Caki2 (cell line): Measurements from ENCODE around the gene PPCDC. TPM values are rescaled to one million over a fixed set of nuclear protein-coding genes. Genes with fewer than 3 reads are reported as not detected.

Experiments used
- DNase-seq: peaks from one replicate; pipeline ENCODE4 v3.0.0-alpha.2; 2015; ENCODE audit warnings: low read depth
- in situ Hi-C: cut with HindIII; loops from 2 replicates; pipeline ENCODE4 v1.10.0; 2016; ENCODE audit warnings: low sequenced_read_pairs, low pct_unique_long_range_greater_than_20kb, mixed read lengths
- total RNA-seq: library from RNA; depleted of rRNA; stranded (reverse); fragments of >200 nt; shearing (Covaris generic); gene quantifications from 2 replicates; pipeline ENCODE4 v1.2.3, GENCODE V29; 2014; ENCODE audit warnings: low replicate concordance

PPCDC gene
- total RNA-seq, 1 experiment from 2014 or later: 38.3 TPM

- DNase-seq: peak; percentile 40
- in situ Hi-C loops: no loop called here
Observed at GRCh38 chr15:75036212-75036616, 12.8 kb downstream of the PPCDC start.

GRCh38 chr15:75037685-75038084 is 14.3 kb downstream of the PPCDC start:
- DNase-seq: no peak
- in situ Hi-C loops: no loop called here

GRCh38 chr15:75038231-75038630 is 14.8 kb downstream of the PPCDC start:
- in situ Hi-C loops: no loop called here
- DNase-seq: no peak

GRCh38 chr15:75042730-75043508 is 19.5 kb downstream of the PPCDC start:
- peak; percentile 97 for DNase-seq
- in situ Hi-C loops: no loop called here

GRCh38 chr15:75043509-75044257 is 20.3 kb downstream of the PPCDC start:
- in situ Hi-C loops: no loop called here

GRCh38 chr15:75044258-75044878 is 21.0 kb downstream of the PPCDC start:
- in situ Hi-C loops: no loop called here
- DNase-seq: no peak

More at GRCh38 chr15:75043509-75044257, 20.3 kb downstream of the PPCDC start:
- DNase-seq: peak; percentile 97

- in situ Hi-C loops: no loop called here
- DNase-seq: no peak
Observed at GRCh38 chr15:75045332-75046015, 22.1 kb downstream of the PPCDC start.

GRCh38 chr15:75048394-75048793 is 25.0 kb downstream of the PPCDC start:
- in situ Hi-C loops: no loop called here
- no peak for DNase-seq

- DNase-seq: no peak
- in situ Hi-C loops: no loop called here
Observed at GRCh38 chr15:75049392-75049791, 26.0 kb downstream of the PPCDC start.

GRCh38 chr15:75050283-75050682 is 26.9 kb downstream of the PPCDC start:
- no peak for DNase-seq
- in situ Hi-C loops: no loop called here

- in situ Hi-C loops: no loop called here
- no peak for DNase-seq
Observed at GRCh38 chr15:75051191-75051608, 27.8 kb downstream of the PPCDC start.

- in situ Hi-C loops: no loop called here
- DNase-seq: no peak
Observed at GRCh38 chr15:75051711-75052110, 28.3 kb downstream of the PPCDC start.

GRCh38 chr15:75052972-75053747 is 29.8 kb downstream of the PPCDC start:
- in situ Hi-C loops: no loop called here

GRCh38 chr15:75053748-75054125 is 30.3 kb downstream of the PPCDC start:
- in situ Hi-C loops: no loop called here
- DNase-seq: no peak

More at GRCh38 chr15:75052972-75053747, 29.8 kb downstream of the PPCDC start:
- DNase-seq: no peak

GRCh38 chr15:75054172-75054897 is 30.9 kb downstream of the PPCDC start:
- no peak for DNase-seq
- in situ Hi-C loops: no loop called here

- in situ Hi-C loops: no loop called here
Observed at GRCh38 chr15:75056036-75056435, 32.6 kb downstream of the PPCDC start.

GRCh38 chr15:75058127-75058905 is 34.9 kb downstream of the PPCDC start:
- in situ Hi-C loops: no loop called here
- DNase-seq: peak; percentile 64

More at GRCh38 chr15:75056036-75056435, 32.6 kb downstream of the PPCDC start:
- no peak for DNase-seq
